Measurements from ENCODE around the gene TAF13.

TAF13 gene

GRCh38 chr1:109105881-109106280 lies 30.1 kb upstream of the TAF13 start:
- no peak for DNase-seq (ENCODE audit: extremely low read depth, low read depth)
- no peak overlapping the region for H3K4me3 ChIP-seq (replicated peaks; ENCODE audit: low read depth, low read length)
- TF ChIP-seq, protein P1, sequence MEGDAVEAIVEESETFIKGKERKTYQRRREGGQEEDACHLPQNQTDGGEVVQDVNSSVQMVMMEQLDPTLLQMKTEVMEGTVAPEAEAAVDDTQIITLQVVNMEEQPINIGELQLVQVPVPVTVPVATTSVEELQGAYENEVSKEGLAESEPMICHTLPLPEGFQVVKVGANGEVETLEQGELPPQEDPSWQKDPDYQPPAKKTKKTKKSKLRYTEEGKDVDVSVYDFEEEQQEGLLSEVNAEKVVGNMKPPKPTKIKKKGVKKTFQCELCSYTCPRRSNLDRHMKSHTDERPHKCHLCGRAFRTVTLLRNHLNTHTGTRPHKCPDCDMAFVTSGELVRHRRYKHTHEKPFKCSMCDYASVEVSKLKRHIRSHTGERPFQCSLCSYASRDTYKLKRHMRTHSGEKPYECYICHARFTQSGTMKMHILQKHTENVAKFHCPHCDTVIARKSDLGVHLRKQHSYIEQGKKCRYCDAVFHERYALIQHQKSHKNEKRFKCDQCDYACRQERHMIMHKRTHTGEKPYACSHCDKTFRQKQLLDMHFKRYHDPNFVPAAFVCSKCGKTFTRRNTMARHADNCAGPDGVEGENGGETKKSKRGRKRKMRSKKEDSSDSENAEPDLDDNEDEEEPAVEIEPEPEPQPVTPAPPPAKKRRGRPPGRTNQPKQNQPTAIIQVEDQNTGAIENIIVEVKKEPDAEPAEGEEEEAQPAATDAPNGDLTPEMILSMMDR (IDR thresholded peaks at IDR 0.05; ENCODE audit: low read depth, low read length, missing control alignments) = no peak

DNA sequence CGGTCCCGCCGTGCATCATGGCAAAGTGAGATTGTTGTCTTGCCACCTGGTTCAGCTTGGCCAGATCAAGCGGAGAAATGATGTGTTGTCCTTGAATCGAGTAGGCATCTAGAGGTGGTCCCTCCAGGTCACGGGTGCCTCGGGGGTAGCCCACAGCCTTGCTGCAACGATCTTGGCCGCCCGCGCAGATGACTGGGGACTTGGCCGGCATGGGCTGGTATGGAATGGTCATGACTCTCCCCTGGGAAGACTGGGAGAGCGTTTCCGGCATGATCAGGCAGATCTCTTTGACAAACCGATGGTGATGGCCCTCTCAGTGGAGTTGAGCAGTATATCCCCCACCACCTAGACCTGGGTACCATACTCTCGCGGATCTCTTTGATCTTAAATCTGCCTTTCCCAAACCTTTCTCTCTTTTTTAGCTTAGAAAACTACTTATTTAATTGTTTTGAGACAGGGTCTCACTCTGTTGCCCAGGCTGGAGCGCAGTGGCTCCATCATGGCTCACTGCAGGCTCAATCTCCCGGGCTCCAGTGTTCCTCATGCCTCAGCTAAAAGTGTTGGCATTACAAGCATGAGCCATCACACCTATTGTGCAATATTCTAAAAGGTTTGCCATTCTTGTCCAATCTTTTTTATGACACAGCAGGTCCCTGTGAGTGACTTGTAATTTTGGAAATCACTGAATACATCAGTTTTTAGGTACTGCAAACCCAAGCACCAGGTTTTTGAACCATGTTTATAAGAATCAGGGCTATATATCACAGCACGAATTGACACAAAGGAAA lies 28.8 kb upstream of the TAF13 start:
- TF ChIP-seq, protein P1 (IDR thresholded peaks at IDR 0.05; ENCODE audit: low read depth, low read length, missing control alignments) = no peak
- no peak overlapping the region for H3K4me3 ChIP-seq (replicated peaks; ENCODE audit: low read depth, low read length)
- DNase-seq (ENCODE audit: extremely low read depth, low read depth) = no peak

DNA sequence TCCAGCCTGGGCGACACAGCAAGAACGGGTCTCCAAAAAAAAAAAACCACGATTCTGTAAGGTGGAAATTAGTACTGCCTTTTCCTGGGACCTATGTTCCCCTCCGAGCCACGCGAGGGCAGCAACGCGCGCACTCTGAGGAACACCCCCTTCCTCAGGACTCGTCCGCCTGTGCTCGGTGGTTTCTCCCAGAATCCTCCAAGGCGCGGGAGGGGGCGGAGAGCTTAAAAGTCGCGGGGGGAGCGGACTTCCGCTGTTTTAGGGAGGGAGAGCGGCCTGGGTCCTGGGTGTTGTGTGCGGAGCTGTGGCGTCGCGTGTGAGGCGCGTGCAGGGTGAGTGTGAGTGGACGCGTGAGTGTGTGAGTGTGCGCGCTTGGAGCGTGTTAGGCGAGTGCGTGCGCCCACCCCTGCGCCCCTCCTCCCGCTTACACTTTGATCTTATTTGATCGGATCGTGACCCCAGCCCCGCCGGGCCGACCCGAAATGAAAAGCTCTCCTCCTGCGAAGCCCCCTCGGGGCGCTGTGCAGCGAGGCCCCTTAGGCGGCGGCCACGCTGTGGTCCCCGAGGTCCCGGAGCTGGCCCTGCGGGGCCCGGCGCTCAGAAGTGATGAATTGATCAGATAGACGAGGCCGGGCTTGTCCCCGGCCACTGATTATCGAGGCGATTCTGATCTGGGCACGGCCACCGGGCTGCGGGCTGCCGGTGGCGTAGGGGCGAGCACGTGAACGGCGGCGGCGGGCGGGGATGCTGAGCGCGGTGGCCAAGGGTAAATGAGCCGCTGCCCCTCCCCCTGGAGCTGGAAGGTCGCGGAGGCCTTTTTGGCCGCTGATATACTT lies 24.4 kb upstream of the TAF13 start:
- peak overlapping the region; percentile 98 for H3K4me3 ChIP-seq (replicated peaks; ENCODE audit: low read depth, low read length)
- TF ChIP-seq, protein P1 (IDR thresholded peaks at IDR 0.05; ENCODE audit: low read depth, low read length, missing control alignments) = peak; percentile 84
- peak; percentile 88 for DNase-seq (ENCODE audit: extremely low read depth, low read depth)

GRCh38 chr1:109096120-109096519 lies 20.3 kb upstream of the TAF13 start:
- DNase-seq (ENCODE audit: extremely low read depth, low read depth) = no peak
- no peak overlapping the region for H3K4me3 ChIP-seq (replicated peaks; ENCODE audit: low read depth, low read length)
- TF ChIP-seq, protein P1 (IDR thresholded peaks at IDR 0.05; ENCODE audit: low read depth, low read length, missing control alignments) = no peak

DNA sequence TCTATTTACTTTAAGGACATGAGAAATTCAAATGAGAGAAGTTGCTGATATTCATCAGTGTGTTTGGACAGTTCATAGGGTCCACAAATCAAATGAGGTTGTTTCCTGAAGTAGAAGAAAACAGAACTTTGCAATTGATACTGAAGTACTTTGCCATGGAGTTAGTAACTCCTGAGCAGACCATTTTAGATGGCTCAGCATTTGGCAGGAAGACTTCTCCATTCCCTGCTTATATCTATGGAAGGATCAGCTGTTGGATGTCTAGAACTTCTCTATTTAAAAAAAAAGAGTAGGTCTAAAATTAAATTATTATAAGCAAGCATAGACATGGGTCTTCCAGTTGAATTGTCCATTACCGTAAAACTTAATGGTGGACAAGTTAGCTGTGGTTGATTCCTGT lies 19.8 kb upstream of the TAF13 start:
- DNase-seq (ENCODE audit: extremely low read depth, low read depth) = no peak
- no peak overlapping the region for H3K4me3 ChIP-seq (replicated peaks; ENCODE audit: low read depth, low read length)
- TF ChIP-seq, protein P1 (IDR thresholded peaks at IDR 0.05; ENCODE audit: low read depth, low read length, missing control alignments) = no peak

- DNase-seq (ENCODE audit: extremely low read depth, low read depth) = no peak
- TF ChIP-seq, protein P1 (IDR thresholded peaks at IDR 0.05; ENCODE audit: low read depth, low read length, missing control alignments) = no peak
- no peak overlapping the region for H3K4me3 ChIP-seq (replicated peaks; ENCODE audit: low read depth, low read length)
These were observed 19.1 kb upstream of the TAF13 start for GRCh38 chr1:109094871-109095270.

Measured in HFF-Myc (cell line).